B cell (primary cell): Measurements from ENCODE around the gene PPP1R2C.

Source experiments
- CTCF ChIP-seq: fragments of 200-600 bp; IDR thresholded peaks from one replicate; pipeline ENCODE4 v1.8.0; 2022; ENCODE audit warnings: antibody characterized with exemption, mild to moderate bottlenecking
- EZH2 ChIP-seq: IDR thresholded peaks from 2 replicates; pipeline ENCODE4 v1.6.1; 2012; ENCODE audit warnings: borderline replicate concordance, low read depth, mild to moderate bottlenecking, moderate library complexity, low read length; ENCODE audit not compliant: insufficient read depth, poor library complexity, severe bottlenecking

- TF ChIP-seq CTCF (no peak), EZH2 (no peak)
Observed at GRCh38 chrX:42772874-42773273, 5.1 kb downstream of the PPP1R2C start.
